B cell (primary cell): ENCODE data around the gene CYGB.

Experiments
- EZH2 ChIP-seq: IDR thresholded peaks from 2 replicates; pipeline ENCODE4 v1.6.1; 2012; ENCODE audit warnings: borderline replicate concordance, low read depth, mild to moderate bottlenecking, moderate library complexity, low read length; ENCODE audit not compliant: insufficient read depth, poor library complexity, severe bottlenecking
- TF ChIP-seq, protein P1 (sequence below): fragments of 200-600 bp; IDR thresholded peaks from one replicate; pipeline ENCODE4 v1.8.0; 2022; ENCODE audit warnings: antibody characterized with exemption, mild to moderate bottlenecking

DNA sequence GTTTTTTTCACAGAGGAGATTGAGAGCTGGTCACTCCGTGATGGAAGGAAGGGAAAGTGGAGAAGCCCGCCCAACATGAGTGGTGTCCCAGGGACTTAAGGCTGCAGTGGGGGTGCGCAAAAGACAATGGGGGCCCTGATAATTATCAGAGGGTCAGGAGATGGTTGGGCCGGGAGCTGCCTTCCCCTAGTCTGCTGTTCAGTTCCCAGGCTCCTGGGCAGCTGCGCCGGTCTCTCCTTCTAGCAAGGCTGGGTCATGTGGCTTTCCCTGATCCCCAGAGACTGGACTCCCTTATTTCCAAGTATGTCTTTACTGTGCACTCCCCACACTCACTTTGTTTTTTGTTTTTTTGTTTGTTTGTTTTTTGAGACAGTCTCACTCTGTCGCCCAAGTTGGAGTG lies 16.2 kb downstream of the CYGB start:
- TF ChIP-seq, protein P1, sequence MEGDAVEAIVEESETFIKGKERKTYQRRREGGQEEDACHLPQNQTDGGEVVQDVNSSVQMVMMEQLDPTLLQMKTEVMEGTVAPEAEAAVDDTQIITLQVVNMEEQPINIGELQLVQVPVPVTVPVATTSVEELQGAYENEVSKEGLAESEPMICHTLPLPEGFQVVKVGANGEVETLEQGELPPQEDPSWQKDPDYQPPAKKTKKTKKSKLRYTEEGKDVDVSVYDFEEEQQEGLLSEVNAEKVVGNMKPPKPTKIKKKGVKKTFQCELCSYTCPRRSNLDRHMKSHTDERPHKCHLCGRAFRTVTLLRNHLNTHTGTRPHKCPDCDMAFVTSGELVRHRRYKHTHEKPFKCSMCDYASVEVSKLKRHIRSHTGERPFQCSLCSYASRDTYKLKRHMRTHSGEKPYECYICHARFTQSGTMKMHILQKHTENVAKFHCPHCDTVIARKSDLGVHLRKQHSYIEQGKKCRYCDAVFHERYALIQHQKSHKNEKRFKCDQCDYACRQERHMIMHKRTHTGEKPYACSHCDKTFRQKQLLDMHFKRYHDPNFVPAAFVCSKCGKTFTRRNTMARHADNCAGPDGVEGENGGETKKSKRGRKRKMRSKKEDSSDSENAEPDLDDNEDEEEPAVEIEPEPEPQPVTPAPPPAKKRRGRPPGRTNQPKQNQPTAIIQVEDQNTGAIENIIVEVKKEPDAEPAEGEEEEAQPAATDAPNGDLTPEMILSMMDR = no peak
- no peak for TF ChIP-seq EZH2
